LNCAP (cell line): ENCODE measurements around the gene PCDHA9.
A peak's percentile ranks its signal among the peaks of the same experiment; 100 is the strongest.
"Not testable (repeated sequence)": the region's sequence is repeated elsewhere in the genome, so short reads cannot be mapped to it uniquely, and the experiment has no call there.

Experiments
- CTCF ChIP-seq: fragments of 450-650 bp; IDR thresholded peaks from 2 replicates; pipeline ENCODE4 v1.5.1; 2017; ENCODE audit warnings: mild to moderate bottlenecking

The PCDHA9 gene, protein sequence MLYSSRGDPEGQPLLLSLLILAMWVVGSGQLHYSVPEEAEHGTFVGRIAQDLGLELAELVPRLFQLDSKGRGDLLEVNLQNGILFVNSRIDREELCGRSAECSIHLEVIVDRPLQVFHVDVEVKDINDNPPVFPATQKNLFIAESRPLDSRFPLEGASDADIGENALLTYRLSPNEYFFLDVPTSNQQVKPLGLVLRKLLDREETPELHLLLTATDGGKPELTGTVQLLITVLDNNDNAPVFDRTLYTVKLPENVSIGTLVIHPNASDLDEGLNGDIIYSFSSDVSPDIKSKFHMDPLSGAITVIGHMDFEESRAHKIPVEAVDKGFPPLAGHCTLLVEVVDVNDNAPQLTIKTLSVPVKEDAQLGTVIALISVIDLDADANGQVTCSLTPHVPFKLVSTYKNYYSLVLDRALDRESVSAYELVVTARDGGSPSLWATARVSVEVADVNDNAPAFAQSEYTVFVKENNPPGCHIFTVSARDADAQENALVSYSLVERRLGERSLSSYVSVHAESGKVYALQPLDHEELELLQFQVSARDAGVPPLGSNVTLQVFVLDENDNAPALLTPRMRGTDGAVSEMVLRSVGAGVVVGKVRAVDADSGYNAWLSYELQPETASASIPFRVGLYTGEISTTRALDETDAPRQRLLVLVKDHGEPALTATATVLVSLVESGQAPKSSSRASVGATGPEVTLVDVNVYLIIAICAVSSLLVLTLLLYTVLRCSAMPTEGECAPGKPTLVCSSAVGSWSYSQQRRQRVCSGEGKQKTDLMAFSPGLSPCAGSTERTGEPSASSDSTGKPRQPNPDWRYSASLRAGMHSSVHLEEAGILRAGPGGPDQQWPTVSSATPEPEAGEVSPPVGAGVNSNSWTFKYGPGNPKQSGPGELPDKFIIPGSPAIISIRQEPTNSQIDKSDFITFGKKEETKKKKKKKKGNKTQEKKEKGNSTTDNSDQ

DNA sequence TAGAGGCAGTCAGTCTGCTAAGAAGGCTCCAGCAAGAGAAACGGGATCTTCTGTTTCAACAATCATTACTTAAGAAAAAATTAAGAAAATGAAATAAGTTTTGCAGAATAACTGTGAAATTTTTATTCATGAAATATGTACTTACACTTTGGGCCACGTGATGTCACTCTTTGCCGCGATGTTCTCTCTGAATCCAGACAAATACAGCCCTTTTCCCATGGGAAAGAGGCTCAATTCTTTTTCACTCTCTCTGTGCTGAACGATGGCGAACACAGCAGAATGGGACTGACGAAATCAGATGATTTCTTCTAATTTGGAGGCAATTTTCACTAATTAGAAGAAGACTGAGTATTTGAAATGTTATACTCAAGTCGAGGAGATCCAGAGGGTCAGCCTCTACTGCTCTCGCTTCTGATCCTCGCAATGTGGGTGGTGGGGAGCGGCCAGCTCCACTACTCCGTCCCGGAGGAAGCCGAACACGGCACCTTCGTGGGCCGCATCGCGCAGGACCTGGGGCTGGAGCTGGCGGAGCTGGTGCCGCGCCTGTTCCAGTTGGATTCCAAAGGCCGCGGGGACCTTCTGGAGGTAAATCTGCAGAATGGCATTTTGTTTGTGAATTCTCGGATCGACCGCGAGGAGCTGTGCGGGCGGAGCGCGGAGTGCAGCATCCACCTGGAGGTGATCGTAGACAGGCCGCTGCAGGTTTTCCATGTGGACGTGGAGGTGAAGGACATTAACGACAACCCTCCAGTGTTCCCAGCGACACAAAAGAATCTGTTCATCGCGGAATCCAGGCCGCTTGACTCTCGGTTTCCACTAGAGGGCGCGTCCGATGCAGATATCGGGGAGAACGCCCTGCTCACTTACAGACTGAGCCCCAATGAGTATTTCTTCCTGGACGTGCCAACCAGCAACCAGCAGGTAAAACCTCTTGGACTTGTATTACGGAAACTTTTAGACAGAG, at the start of gene PCDHA9:
Gene PCDHA9 (plus strand): TSS at position 244 of the 964 bp plus-strand sequence. CDS start 114 bp downstream, at position 358.
- not testable (repeated sequence) for TF ChIP-seq CTCF

- TF ChIP-seq CTCF: no peak
Observed at GRCh38 chr5:140800816-140801493, 47.2 kb upstream of the PCDHA9 start, which contains the start of gene PCDHA3. TSS of gene PCDHA3 (plus strand) at chr5:140801057.

- TF ChIP-seq CTCF: peak; percentile 44
Observed at GRCh38 chr5:140801494-140801841, 46.7 kb upstream of the PCDHA9 start.

DNA sequence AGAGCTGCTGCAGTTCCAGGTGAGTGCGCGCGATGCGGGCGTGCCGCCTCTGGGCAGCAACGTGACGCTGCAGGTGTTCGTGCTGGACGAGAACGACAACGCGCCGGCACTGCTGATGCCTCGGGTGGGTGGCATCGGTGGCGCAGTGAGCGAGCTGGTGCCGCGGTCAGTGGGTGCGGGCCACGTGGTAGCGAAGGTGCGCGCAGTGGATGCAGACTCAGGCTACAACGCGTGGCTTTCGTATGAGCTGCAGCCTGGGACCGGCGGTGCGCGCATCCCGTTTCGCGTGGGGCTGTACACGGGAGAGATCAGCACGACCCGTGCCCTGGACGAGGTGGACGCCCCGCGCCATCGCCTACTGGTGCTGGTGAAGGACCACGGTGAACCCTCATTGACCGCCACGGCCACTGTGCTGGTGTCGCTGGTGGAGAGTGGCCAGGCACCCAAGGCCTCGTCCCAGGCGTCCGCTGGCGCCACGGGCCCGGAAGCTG, 45.4 kb upstream of the PCDHA9 start:
- no peak for TF ChIP-seq CTCF

GRCh38 chr5:140806834-140807775, 41.1 kb upstream of the PCDHA9 start, which contains the start of gene PCDHA4:
TSS of gene PCDHA4 (plus strand) at chr5:140807068.
- peak; percentile 72 for TF ChIP-seq CTCF

- no peak for TF ChIP-seq CTCF
Observed at GRCh38 chr5:140808889-140809291, 39.3 kb upstream of the PCDHA9 start.
